CD4-positive, alpha-beta T cell treated with Interleukin-2 at 100 ng/mL for 4 hours (primary cell): Measurements from ENCODE around the gene PSD4.

Experiments
- DNase-seq: peaks from one replicate; pipeline ENCODE4 v3.0.0-alpha.2; 2020; ENCODE audit warnings: low spot score

Gene PSD4

GRCh38 chr2:113184531-113185230, 10.9 kb downstream of the PSD4 start:
- no peak for DNase-seq

- no peak for DNase-seq
Observed at GRCh38 chr2:113185664-113186432, 12.1 kb downstream of the PSD4 start.

- no peak for DNase-seq
Observed at GRCh38 chr2:113186433-113186796, 12.6 kb downstream of the PSD4 start.

- no peak for DNase-seq
Observed at GRCh38 chr2:113187771-113188170, 14.0 kb downstream of the PSD4 start.

GRCh38 chr2:113190871-113191270, 17.1 kb downstream of the PSD4 start:
- no peak for DNase-seq

- no peak for DNase-seq
Observed at GRCh38 chr2:113192459-113193100, 18.8 kb downstream of the PSD4 start.

- no peak for DNase-seq
Observed at GRCh38 chr2:113195923-113196501, 22.2 kb downstream of the PSD4 start.

GRCh38 chr2:113196839-113197238, 23.1 kb downstream of the PSD4 start:
- DNase-seq = no peak

- DNase-seq = no peak
Observed at GRCh38 chr2:113197347-113198047, 23.7 kb downstream of the PSD4 start.

GRCh38 chr2:113198048-113198789, 24.4 kb downstream of the PSD4 start:
- DNase-seq = no peak

- peak; percentile 58 for DNase-seq
Observed at GRCh38 chr2:113198790-113199612, 25.2 kb downstream of the PSD4 start.

- DNase-seq = no peak
Observed at GRCh38 chr2:113200236-113200635, 26.5 kb downstream of the PSD4 start.

GRCh38 chr2:113200736-113201490, 27.1 kb downstream of the PSD4 start:
- no peak for DNase-seq

GRCh38 chr2:113201496-113202304, 27.9 kb downstream of the PSD4 start:
- no peak for DNase-seq

GRCh38 chr2:113202305-113203216, 28.8 kb downstream of the PSD4 start:
- no peak for DNase-seq

- no peak for DNase-seq
Observed at GRCh38 chr2:113203217-113203530, 29.4 kb downstream of the PSD4 start.

GRCh38 chr2:113203901-113204519, 30.2 kb downstream of the PSD4 start:
- DNase-seq = peak; percentile 79

- no peak for DNase-seq
Observed at GRCh38 chr2:113206251-113206650, 32.5 kb downstream of the PSD4 start.
